8988T (cell line): ENCODE data around the gene FGFRL1.

Source experiments
- DNase-seq: peaks from one replicate; pipeline ENCODE4 v3.0.0; 2011

Gene FGFRL1

DNA sequence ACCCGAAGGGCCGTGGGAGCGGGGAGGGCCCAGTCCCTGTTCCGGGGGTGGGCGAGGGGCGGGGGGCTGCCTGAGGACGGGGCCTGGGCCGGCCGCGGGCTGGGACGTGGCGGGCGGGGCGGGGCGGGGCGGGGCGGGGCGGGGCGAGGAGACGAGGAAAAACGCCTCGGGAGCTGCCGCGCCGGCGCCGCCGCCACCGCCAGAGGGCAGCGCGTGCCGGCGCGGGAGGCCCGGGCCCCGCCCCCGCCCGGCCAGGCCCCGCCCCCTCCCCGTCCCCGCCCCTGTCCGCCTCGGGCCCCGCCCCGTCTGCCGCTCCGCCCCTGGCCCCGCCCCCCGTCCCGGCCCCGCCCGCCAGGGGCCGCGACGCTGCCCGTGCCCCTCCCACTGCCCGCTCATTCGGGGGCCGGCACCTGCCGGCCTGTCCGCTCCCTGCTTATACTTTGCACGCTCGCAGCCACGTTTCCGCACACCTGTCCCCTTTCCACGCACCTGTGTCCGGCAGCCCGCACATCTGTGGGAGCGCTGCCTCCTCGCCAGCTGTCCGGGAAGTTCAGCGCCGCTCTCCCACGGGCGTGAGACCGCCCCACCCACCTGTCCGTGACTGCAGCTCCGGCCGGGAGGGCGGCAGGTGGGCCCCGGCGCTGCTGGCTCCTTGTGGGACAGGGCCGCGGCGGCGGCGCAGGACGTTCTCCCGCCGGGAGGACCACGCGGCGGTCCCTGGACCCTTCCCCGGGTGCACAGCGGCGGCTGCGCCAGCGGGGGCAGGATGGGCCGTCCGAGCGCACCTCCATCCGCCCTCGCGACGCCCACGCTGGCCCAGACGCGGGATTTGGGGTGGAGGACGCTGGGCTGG lies 1.7 kb upstream of the FGFRL1 start:
- DNase-seq = no peak

DNA sequence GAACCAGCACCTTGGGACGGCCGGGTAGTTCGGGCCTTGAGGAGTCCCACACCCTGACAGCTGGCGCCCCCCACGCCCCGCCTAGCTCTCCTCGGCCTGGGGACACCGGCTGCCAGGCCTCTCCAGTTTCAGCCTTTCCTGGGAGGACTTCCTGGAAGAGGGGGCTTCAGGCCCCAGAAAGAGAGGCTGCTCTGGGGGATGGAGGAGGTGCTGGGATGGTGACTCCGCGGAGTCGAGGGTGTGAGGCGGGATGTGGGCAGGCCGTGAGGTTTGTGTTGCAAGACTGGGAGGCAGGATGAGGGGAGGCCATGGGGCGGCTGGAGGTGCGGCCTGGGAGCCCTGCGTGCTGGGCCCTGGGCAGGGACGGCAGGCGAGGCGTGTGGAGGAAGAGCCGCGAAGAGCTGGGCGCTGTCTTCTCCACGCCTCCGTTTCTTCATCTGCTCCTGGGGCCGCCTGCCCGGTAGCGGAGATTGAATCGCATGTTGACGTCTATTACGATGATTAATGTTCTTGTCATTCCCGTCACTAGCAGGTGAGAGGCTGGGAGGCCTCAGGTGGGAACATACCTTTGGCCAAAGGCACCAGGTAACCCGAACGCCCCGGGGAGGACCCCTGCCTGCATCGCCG lies 918 bp upstream of the FGFRL1 start:
- no peak for DNase-seq

DNA sequence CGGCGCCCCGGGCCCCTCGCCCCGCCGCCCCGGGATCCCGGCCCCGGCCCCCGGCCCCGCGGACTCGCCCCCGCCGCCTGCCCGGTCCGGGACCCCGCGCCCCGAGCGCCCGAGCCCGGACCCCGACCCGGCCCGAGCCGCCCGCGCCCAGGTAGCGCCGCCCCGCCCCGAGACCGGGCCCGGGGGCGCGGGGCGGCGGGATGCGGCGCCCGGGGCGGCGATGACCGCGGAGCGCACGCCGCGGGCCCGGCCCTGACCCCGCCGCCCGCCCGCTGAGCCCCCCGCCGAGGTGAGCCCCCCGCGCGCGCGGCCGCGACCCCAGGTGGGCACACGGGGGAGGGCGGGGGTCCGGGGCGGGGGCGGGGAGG lies 224 bp downstream of the FGFRL1 start:
- no peak for DNase-seq

DNA sequence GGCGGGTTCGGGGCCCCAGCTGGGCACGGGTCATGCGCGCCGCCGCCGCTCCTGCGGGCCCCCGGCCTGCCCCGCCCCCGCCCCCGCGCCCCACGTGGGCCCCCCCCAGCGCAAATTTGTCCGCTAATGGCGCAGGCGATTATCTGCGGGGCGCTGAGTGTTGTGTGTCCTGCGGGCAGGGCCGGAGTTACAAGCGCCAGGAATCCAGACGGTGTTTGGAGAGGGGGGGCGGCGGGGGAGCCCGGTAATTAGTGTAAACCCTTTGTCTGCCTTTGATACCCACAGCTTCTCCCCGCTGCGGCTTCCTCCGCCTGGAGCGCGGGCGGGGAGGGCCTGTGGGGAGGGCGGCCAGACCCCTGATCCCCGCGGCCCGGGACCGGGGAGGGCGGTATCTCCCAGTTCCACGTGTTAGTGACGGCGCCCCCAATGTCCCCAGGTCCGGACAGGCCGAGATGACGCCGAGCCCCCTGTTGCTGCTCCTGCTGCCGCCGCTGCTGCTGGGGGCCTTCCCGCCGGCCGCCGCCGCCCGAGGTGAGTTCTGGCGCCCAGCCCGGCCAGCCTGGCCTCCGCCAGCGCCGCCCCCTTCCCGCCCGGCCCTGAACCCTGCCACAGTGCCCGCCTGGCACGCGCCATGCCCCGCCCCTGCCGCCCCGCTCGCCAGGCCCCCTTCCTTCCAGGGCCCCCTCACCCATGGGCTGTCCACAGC lies 761 bp downstream of the FGFRL1 start:
- DNase-seq = no peak

DNA sequence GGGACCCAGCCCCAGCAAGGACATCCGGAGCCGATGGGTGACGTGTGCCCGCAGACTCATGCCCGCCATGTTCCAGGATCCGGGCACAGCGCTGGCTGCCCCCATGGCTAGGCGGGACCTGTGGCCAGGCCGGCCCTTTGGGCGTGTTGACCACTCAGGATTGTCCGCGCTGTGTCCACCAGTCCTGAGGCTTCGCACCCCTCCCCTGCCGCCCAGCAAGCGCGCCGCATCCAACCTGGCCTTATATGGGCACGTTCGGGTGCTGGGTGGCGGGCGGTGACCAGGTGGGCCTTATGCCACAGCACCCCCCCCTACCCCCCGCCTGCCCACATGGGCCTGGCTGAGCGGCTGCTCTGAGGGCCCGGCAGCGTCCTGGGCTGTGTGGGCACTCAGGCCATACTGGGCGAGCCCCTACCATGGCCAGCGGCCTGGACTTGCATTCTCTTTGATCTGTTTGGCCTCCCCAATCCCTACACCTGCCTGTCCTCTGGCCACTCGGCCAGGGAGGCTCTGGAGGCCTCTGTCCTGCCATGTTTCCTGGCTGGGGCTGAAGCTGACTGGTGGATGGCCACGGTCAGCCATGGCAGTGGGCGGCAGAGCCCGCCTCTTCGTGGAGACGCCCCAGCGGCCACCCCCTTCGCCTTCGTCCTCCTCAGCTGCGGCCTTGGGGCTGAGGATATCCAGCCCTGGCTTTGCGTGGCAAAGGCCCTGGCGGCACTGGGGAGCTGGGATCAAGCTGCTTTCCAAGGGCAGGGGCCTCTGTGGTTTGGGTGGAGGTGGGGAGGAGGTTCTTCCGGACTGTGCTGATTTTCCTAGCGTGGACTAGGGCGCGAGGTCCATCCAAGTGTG lies 2.0 kb downstream of the FGFRL1 start:
- no peak for DNase-seq

DNA sequence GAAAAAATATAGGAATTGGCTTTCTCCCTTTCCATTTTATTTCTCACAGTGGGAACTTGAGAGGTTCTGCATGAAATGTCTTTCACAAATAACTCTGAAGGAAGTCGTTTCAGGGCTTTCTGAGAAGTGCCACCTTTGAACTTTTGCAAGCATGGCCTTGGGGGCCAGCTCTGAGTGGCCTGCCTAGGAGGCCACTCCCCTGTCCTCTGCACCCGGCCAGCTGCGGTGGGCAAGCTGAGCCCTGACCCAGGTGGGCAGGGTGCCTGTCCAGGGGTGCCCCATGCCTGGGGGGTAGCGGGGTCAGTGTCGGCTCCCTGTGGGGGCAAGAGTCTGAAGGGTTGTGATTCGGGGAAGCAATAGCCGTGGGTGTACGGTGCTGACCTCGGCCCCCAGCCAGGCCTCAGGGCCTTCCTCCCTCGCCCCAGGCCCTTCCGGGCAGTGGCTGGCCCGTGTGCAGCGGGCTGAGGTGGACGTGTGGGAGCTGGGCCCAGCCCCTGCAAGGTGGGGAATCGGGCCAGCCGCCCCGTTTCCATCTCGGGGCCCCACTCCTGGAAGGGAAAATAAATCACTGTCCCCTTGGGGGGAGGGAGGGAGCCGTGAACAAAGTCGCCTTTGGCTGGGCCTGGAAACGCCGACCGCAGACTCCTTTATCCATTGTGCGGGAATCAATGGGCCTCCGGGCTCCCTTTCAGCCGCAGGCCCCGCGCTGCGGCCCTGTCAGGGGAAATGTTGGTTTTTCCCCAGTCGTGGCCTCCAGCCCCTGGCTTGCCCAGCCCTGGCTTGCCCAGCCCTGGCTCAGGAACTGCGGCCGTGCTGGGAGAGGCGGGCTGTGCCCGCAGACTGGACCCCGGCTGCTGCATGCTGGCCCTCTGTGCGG lies 3.1 kb downstream of the FGFRL1 start:
- no peak for DNase-seq

DNA sequence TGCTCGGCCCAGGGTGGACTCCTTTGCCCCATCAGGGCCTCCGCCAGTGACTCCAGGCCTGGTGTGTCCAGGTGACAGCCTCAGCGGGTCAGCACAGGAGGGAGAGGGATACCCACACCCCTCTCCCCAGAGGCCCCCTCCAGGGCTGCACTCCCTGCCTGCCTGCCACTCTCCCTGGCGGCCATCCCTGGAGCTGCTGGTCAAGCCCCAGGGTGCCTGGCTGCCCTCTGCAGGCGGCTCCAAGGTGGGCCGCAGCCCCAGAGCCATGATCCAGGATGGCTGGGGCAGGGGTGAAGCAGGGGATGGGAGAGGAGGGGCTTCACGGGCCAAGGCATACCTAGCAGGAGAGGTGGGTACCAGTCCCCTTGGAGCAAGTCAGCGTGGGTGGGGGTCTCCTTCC lies 3.8 kb downstream of the FGFRL1 start:
- no peak for DNase-seq

DNA sequence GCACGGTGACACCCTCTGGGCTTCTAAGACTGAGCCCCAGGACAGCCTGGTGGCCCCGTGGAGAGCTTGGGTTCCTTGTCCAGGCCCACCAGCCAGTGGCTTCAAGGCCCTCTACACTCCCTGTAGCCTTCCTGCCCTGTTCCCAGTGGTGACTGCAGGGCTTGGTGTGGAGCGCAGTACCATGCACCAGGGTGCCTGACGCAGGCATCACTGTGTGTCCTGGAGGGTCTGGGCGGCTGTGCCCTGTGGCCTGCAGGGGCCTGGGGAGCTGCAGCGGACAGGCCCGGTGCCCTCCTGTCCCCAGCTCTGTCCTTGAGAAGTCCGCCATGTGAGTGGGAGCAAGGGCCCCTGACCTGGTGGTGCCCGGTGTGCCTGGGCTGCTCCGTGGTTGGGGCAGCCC lies 4.3 kb downstream of the FGFRL1 start:
- no peak for DNase-seq

DNA sequence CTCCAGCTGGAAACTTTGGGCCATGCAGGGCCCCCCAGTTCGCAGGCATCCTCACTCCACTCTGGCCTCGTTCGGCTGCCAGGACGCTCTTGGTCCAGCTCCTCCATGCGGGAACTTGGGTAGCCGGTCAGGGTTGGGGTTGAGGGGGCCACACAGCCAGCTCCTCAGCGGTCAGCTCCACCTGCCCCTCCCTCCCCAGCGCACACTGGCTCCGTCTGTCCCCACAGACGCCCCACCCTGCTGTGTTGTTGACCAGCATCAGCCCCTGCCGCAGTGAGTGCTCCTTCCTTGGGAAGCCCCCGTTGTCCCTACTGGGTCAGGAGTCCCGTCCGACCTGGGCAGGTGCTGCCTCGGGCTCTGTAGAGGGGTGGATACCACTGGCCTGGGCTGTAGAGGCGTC lies 5.8 kb downstream of the FGFRL1 start:
- DNase-seq = no peak

DNA sequence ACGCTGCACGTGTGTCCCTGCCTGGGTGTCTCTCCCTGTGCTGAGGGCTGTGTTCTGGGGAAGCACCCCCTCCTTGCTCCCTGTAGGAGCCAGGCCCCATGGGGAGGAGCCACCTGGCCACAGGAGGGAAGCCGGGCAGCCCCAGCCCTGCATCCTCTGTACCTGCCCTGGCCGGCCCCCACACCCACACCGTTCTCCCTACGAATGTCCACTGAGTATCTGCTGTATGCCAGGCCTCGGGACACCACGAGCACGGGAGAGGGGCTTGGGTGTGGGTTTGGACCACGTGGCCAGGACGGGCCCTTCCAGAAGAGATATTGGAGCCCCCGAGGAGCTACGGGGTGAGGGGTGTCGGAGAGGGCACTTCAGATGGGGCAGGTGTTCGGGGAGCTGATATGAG lies 6.3 kb downstream of the FGFRL1 start:
- no peak for DNase-seq

DNA sequence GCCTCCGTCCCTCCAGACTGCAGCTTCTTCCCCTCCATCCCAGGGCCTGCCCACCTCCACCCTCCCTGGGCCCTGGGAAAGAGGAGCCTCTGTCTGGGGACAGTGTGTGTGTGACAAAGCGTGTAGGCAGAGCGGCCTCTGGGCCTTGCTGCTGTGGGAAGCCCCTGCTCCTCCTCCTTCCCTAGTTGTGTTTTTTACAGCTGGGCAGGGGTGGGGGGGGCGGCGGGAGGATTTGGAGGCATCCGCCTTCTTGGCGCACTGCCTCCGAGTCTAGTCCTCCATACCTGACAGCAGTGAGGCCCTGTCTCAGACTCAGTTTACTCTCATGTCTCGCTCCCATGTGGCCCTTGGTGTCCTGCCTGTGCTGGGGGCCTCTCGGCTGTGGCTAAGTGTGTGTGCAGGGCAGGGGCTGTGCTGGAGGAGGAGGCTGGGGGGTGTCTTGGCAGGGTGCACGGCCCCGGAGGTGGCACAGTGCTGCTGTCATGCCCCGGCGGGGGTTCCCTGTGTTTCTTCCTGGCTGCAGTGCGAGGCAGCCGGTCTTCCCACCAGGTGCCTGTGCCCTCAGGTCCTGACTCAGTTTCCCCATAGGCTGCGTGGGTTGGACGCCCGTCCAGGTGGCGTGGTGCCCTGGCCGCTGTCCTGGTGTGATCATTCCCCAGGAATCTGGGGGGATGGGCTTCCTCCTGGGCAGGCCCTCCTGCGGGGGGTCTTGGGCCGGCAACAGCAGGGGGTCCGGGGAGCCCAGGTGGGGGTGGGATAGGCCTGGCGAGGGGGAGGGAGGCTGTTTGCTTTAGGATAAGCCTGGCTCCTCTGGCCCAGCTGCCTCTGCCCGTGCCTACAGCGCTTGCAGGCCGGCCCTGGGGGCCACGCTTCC lies 7.0 kb downstream of the FGFRL1 start:
- no peak for DNase-seq

DNA sequence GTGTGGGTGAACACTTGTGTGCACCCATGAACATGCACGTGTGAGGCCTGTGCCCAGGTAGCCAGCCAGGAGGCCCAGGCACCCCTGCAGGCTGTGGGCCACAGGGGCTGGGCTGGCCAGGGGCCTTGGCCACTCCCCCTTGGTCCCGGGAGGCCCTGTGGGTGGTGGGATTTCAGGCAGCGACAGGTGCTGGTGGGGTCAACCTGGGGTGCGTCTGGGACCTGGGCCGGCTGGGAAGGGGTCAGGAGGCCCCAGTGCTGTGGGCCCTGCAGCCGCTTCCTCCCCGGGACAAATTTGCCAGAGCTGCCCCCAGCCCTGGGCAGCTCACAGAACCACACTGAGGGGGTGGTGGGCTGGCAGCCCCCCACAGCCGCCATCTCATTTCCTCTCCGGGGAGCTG lies 7.9 kb downstream of the FGFRL1 start:
- DNase-seq = no peak

DNA sequence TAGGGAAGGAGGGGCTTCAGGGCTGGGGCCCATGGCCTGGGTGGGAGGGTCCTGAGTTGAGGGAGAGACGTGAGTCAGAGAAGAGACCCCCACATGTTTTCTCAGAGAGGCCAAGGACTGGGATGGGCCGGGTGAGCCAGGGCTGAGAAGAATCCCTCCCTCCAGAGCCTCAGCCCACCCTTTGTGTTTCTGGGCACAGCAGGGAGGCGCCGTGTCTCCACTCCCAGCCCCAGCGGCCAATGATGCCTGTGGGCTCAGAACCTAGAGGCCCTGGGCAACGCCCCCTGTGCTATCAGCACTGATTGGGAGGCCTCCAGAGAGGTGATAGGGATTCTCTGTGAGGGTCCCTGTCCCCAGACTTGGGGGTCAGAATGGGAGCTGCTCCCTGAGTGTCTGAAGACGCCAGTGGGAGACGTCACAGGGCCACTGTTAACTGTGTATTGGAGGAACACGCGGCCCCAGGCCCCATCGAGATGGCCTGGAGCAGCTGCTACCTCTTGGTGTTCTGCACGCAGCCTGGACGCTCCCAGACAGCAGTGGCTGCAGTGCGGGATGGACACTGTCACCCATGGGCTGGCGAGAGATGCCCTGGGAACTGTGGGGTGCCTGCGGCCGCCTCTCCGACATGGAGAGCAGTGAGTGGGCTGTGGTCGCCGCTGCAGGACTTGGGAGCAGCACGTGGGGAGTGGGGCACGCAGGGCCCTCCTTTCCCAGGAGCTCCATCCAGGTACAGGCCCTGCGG lies 8.5 kb downstream of the FGFRL1 start:
- peak; percentile 87 for DNase-seq

DNA sequence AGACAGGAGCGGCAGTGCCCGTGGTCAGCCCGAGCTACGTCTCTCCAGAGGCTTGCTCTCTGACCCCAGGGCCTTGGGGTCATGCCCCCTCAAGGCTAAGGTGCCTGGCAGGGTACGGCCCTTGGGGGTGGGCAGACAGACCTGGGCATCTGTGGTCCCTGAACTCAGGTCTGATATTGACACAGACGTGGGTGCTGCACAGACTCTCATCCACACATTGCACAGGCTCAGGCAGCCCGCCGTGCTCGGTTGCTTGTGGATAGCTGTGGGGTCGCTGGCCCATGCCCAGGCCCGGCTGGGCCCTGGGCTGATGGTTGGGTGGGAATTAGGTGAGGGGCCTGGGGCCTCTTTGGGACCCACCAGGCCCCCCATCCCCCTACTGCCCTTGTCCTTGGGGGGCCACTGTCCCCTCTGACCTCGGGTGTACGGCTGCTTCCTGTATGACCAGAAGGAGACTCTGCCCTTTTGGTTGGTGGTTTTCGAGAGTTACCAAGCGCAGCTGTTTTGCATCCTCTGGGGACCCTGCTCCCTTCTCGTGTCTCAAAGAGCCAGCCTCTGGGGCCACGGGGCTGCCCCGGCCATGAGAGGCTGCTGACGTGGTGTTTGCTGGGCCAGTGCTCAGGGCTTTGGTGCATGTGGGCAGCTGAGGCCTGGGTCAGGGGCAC lies 10.1 kb downstream of the FGFRL1 start:
- no peak for DNase-seq

DNA sequence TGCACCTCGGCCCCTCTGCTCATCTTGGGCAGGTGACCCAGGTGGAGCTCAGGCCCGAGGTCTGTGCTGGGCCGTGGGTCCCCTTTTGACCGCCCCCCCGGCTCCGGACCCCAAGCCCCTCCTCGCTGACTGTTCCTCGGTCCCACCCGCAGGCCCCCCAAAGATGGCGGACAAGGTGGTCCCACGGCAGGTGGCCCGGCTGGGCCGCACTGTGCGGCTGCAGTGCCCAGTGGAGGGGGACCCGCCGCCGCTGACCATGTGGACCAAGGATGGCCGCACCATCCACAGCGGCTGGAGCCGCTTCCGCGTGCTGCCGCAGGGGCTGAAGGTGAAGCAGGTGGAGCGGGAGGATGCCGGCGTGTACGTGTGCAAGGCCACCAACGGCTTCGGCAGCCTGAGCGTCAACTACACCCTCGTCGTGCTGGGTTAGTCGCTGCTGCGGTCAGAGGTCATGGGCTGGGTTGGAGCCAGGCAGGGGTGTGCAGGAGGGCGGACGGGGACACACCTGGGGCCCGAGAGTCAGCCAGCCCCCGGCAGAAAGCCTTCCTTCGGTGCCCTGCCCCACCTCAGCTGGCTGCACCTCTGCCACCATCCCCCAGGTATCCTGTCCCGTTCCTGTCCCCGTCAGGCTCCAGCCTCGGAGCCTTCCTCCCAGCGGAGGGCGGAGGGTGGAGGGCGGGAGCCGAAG lies 10.8 kb downstream of the FGFRL1 start:
- DNase-seq = no peak

DNA sequence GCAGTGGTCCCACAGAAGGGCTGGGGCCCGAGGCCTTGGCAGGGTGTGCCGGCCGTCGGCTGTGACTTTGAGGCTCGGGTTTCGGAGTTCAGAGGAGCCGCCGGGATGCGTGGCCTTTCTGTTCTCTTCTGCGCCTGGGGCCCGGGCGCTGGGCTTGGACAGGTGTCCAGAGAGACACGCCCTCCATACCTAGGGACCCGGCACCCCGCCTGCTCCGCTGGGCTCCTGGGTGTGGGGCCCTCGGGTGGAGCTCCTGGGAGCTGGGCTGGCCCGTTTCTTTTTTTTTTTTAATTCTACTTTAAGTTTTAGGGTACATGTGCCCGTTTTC lies 11.3 kb downstream of the FGFRL1 start:
- no peak for DNase-seq

DNA sequence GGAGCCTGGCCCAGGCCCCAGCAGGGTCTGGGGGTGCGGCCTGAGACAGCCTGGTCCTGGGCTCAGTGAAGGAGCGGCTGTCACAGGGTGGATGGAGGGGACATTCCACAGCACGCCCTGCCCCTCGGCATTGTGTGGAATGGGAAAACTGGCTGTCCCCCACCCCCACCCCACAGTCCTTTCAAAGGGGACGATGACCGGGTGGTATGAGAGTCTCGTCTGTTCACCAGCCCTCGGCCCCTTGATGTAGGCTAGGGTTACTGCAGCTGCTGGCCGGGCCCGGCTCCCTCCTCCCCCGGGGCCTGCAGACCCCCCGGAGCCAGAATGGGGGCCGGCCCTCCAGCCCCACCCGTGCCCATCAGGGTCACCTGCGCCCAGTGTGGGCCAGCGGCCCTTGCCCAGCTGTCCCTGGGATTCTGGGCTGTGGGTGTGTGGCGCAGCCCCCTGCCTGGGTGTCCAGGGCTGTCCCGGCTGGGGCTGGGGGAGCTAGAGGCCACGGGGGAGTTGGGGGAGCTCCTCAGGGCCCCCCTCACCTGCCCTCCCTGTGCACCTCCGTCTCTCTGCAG lies 11.7 kb downstream of the FGFRL1 start:
- no peak for DNase-seq

DNA sequence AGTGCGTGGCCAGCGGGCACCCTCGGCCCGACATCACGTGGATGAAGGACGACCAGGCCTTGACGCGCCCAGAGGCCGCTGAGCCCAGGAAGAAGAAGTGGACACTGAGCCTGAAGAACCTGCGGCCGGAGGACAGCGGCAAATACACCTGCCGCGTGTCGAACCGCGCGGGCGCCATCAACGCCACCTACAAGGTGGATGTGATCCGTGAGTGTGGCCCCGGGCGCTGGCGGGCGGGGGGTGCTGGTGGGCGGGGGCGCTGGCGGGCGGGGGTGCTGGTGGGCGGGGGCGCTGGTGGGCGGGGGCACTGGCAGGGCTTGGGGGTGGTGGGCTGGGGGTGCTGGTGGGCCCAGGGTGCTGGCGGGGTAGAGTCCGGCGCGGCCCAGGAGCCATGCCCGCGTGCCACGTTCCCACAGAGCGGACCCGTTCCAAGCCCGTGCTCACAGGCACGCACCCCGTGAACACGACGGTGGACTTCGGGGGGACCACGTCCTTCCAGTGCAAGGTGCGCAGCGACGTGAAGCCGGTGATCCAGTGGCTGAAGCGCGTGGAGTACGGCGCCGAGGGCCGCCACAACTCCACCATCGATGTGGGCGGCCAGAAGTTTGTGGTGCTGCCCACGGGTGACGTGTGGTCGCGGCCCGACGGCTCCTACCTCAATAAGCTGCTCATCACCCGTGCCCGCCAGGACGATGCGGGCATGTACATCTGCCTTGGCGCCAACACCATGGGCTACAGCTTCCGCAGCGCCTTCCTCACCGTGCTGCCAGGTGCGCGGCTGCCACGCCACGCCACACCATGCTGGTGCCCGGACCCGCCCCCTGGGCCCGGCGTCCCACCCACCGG lies 12.7 kb downstream of the FGFRL1 start:
- DNase-seq = no peak
